A673 (cell line): Measurements from ENCODE around the gene EIF4E3. TPM values are rescaled to one million over a fixed set of nuclear protein-coding genes. Genes with fewer than 3 reads are reported as not detected.

Experiments used
- BruUV-seq: library from RNA; stranded (reverse); fragments of 400-500 nt; replicated peaks from 2 replicates; lab custom pipeline; 2021; lab: Mats Ljungman, UMichigan
- CTCF ChIA-PET: fragments of 300-600 bp; sonication (Branson Sonifier 250); formaldehyde crosslinking; loops from one replicate; lab custom pipeline; 2022; ENCODE audit warnings: antibody characterized with exemption; lab: Charles Lee
- POLR2A ChIA-PET: fragments of 300-600 bp; sonication (Branson Sonifier 250); formaldehyde crosslinking; loops from one replicate; lab custom pipeline; 2022; ENCODE audit warnings: antibody characterized with exemption; ENCODE audit not compliant: low non-redundant PET; lab: Charles Lee
- DNase-seq: peaks from one replicate; pipeline ENCODE4 v3.0.0-alpha.2; 2015; ENCODE audit warnings: low spot score
- H3K27ac ChIP-seq: fragments of 200-600 bp; sonication (generic); 2 replicates; pipeline ENCODE4 v1.5.1; 2016; ENCODE audit warnings: mixed run types, low read depth, mild to moderate bottlenecking, mixed read lengths, antibody characterized with exemption, low read length; ENCODE audit not compliant: poor library complexity, severe bottlenecking
- H3K27me3 ChIP-seq: fragments of 200-600 bp; sonication (generic); replicated peaks from 2 replicates; pipeline ENCODE4 v1.6.1; 2017; ENCODE audit warnings: mixed run types, low read depth, mild to moderate bottlenecking, mixed read lengths, antibody characterized with exemption, low read length; ENCODE audit not compliant: insufficient read depth, poor library complexity
- H3K36me3 ChIP-seq: fragments of 200-600 bp; sonication (generic); 2 replicates; pipeline ENCODE4 v1.6.1; 2016; ENCODE audit warnings: mixed run types, mild to moderate bottlenecking, mixed read lengths, antibody characterized with exemption, low read length; ENCODE audit not compliant: insufficient read depth, poor library complexity, severe bottlenecking
- H3K4me1 ChIP-seq: fragments of 200-600 bp; sonication (generic); 2 replicates; pipeline ENCODE4 v1.6.1; 2017; ENCODE audit warnings: mixed run types, mild to moderate bottlenecking, mixed read lengths, antibody characterized with exemption, low read length; ENCODE audit not compliant: insufficient read depth, poor library complexity, severe bottlenecking
- H3K4me3 ChIP-seq: fragments of 200-600 bp; sonication (generic); 2 replicates; pipeline ENCODE4 v1.5.1; 2016; ENCODE audit warnings: low read depth, mixed run types, mild to moderate bottlenecking, mixed read lengths, low read length; ENCODE audit not compliant: poor library complexity, severe bottlenecking
- H3K9me3 ChIP-seq: fragments of 200-600 bp; sonication (generic); 2 replicates; pipeline ENCODE4 v1.6.1; 2016; ENCODE audit warnings: mixed run types, low read depth, mild to moderate bottlenecking, mixed read lengths, antibody characterized with exemption, low read length; ENCODE audit not compliant: poor library complexity, severe bottlenecking
- EZH2 ChIP-seq: fragments of 200-600 bp; sonication (generic); IDR thresholded peaks from 2 replicates; pipeline ENCODE4 v1.6.1; 2017; ENCODE audit warnings: borderline replicate concordance, low read depth, mild to moderate bottlenecking, mixed read lengths, antibody characterized with exemption, low read length; ENCODE audit not compliant: poor library complexity, severe bottlenecking
- intact Hi-C: fragments of 100-400 bp; cut with micrococcal nuclease; formaldehyde crosslinking; loops from one replicate; pipeline ENCODE4 v1.10.0; 2022; ENCODE audit not compliant: unreplicated experiment
- total RNA-seq: library from RNA; stranded (reverse); gene quantifications from 2 replicates; pipeline ENCODE4 v1.2.3, GENCODE V29; 2021
- TF ChIP-seq, protein P1 (sequence below): fragments of 300-800, 200-600 bp; sonication (generic); conservative IDR thresholded peaks from 2 replicates; pipeline ENCODE4 v1.5.1; 2017; ENCODE audit warnings: low read depth, mild to moderate bottlenecking, antibody characterized with exemption, low read length, moderate library complexity, mixed read lengths

EIF4E3 gene
- total RNA-seq, 1 experiment from 2014 or later: 3.1 TPM

DNA sequence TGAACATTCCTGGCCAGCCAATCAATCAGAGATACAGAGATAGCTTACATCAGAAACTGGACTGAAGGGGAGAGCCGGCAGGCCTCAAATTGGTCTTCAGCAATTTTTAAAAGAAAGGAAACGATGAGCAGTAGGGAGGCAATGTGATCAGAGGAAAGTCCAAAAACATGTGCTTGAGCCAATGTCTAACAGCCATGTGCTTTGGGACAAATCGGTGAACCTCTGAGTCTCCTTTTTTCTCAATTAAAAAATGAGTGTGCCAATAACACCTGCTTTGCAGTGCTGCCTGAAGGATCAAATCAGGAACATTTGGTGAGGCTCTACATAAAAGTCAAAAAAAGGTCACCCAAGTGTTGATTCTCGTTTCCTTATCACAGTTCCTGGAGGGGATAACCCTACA lies 7.4 kb upstream of the EIF4E3 start:
- ChIA-PET CTCF (no interaction called here), POLR2A (no interaction called here)
- Histone ChIP-seq H3K4me1 (no peaks in the 10 kb centered on the region), H3K4me3 (no peak overlapping the region), H3K36me3 (no peaks in the 10 kb centered on the region), H3K9me3 (no peaks in the 10 kb centered on the region), H3K27ac (no peak overlapping the region), H3K27me3 (no peaks in the 10 kb centered on the region)
- intact Hi-C loops: loop anchor here (5.0 kb wide), 1 partner anchor 125 kb away; no protein-coding TSS in a partner anchor
- DNase-seq: no peak
- no TSS peak for BruUV-seq
- TF ChIP-seq, protein P1, sequence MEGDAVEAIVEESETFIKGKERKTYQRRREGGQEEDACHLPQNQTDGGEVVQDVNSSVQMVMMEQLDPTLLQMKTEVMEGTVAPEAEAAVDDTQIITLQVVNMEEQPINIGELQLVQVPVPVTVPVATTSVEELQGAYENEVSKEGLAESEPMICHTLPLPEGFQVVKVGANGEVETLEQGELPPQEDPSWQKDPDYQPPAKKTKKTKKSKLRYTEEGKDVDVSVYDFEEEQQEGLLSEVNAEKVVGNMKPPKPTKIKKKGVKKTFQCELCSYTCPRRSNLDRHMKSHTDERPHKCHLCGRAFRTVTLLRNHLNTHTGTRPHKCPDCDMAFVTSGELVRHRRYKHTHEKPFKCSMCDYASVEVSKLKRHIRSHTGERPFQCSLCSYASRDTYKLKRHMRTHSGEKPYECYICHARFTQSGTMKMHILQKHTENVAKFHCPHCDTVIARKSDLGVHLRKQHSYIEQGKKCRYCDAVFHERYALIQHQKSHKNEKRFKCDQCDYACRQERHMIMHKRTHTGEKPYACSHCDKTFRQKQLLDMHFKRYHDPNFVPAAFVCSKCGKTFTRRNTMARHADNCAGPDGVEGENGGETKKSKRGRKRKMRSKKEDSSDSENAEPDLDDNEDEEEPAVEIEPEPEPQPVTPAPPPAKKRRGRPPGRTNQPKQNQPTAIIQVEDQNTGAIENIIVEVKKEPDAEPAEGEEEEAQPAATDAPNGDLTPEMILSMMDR: no peak
- no peak for TF ChIP-seq EZH2

DNA sequence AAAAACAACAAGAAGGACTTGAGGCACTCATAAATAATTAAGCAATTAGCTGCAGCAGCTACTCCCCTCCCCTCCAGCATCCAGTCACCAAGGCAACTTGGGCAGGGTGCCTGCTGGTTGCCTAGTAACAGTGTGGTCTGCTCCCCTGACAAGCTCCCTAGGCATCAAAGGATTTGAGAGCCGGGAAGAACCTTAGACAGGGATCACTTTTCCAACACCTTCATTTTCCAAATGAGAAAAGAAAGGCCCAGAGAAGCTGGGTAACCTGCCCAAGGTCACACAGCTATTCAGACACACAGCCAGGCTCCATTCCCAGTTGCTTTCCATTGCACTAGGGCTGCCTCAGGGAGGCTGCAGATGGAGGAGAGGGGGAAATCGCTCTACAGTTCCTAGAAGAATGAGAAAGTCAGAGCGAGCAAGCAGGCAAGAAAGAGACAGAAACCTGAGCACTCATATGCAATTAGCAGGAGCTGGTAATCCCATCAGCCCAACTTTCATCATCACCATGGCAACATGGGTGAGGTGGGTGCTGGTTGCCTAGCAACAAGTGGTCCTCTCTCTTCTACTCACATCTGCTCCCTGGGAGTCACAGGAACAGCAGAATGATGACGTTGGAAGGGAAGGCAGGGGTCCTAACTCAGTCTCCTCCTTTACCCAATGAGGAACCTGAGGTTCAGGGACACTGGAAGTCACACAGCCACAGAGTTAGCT lies 3.6 kb upstream of the EIF4E3 start:
- H3K9me3 ChIP-seq: no peaks in the 10 kb centered on the region
- no peak overlapping the region for H3K27ac ChIP-seq
- TF ChIP-seq EZH2: no peak
- TF ChIP-seq, protein P1: no peak
- H3K36me3 ChIP-seq: no peaks in the 10 kb centered on the region
- DNase-seq: peak; percentile 21
- H3K4me1 ChIP-seq: no peaks in the 10 kb centered on the region
- no peak overlapping the region for H3K4me3 ChIP-seq
- CTCF ChIA-PET: no interaction called here
- no TSS peak for BruUV-seq
- intact Hi-C loops: loop anchor here (10.0 kb wide), 2 partner anchors 1096 to 1356 kb away; no protein-coding TSS in a partner anchor
- POLR2A ChIA-PET: no interaction called here
- no peaks in the 10 kb centered on the region for H3K27me3 ChIP-seq

DNA sequence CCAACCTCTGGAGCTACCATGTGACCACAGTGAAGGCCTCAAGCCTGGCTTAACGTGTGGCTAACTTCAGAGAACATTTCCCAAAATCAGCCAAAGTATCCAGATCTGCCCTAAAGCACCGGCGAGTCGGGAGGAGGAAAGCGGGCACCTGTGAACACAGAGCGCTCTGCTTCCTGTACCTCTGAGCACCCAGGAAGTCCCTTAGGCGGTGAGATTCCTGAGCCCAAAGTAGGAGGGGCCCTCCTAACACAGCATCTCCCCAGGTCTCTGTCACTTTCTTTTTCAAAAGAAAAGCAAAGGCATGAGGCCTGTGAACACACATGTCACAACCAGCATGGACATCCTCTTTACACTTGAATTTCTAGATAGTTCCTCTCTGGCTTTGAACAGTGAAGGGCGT lies 944 bp upstream of the EIF4E3 start:
- no TSS peak for BruUV-seq
- no peaks in the 10 kb centered on the region for H3K27me3 ChIP-seq
- no peak for TF ChIP-seq EZH2
- TF ChIP-seq, protein P1: no peak
- POLR2A ChIA-PET: no interaction called here
- no peaks in the 10 kb centered on the region for H3K36me3 ChIP-seq
- H3K27ac ChIP-seq: no peak overlapping the region
- no peak for DNase-seq
- intact Hi-C loops: loop anchor here (10.0 kb wide), 2 partner anchors 1099 to 1359 kb away; no protein-coding TSS in a partner anchor
- CTCF ChIA-PET: no interaction called here
- no peaks in the 10 kb centered on the region for H3K4me1 ChIP-seq
- no peaks in the 10 kb centered on the region for H3K9me3 ChIP-seq
- H3K4me3 ChIP-seq: no peak overlapping the region
